ENCODE results near the gene OR2H1. TPM values are rescaled to one million over a fixed set of nuclear protein-coding genes. Genes with fewer than 3 reads are reported as not detected.

OR2H1 gene
- total RNA-seq, 2 donors from 2014 or later, result not detected

- Histone ChIP-seq H3K27me3 (ENCODE audit: control insufficient read depth, insufficient read depth, low read length, poor library complexity, severe bottlenecking) (no peaks in the 10 kb centered on the region), H3K9ac (ENCODE audit: extremely low read depth, low read length, poor library complexity, severe bottlenecking) (no peak overlapping the region), H3K4me3 (ENCODE audit: low read length) (no peak overlapping the region), H3K9me3 (ENCODE audit: control insufficient read depth, low read length) (peaks cover 8% of the 10 kb centered on the region), H3K4me1 (ENCODE audit: control insufficient read depth, insufficient read depth, low read length) (no peaks in the 10 kb centered on the region), H3K27ac (ENCODE audit: low read depth, low read length) (no peak overlapping the region), H3K36me3 (ENCODE audit: control insufficient read depth, insufficient read depth, low read length) (no peaks in the 10 kb centered on the region)
- Mint-ChIP-seq H3K4me1 (no peaks in the 10 kb centered on the region), H3K27me3 (ENCODE audit: insufficient read depth) (no peaks in the 10 kb centered on the region), H3K27ac (no peak overlapping the region), H3K36me3 (ENCODE audit: low read depth) (no peaks in the 10 kb centered on the region), H3K9me3 (no peaks in the 10 kb centered on the region), H3K4me3 (no peak overlapping the region)
- TF ChIP-seq CTCF (conservative IDR thresholded peaks at IDR 0.05), result no peak
- no peak for DNase-seq
- 89 to 100% methylated on average over 1 to 2 of the region's 2 CpGs for WGBS, 2 experiments (ENCODE audit: insufficient coverage in 1 of 2, insufficient read length in 1 of 2)
These were observed 33.6 kb downstream of the OR2H1 start for GRCh38 chr6:29490552-29490951.

GRCh38 chr6:29491574-29491973, 34.6 kb downstream of the OR2H1 start:
- H3K27ac Mint-ChIP-seq, result no peak overlapping the region
- no peaks in the 10 kb centered on the region for H3K27me3 Mint-ChIP-seq (ENCODE audit: insufficient read depth)
- 70 to 92% methylated on average over 2 to 4 of the region's 4 CpGs for WGBS, 2 experiments (ENCODE audit: insufficient coverage in 1 of 2, insufficient read length in 1 of 2)
- H3K27me3 ChIP-seq (ENCODE audit: control insufficient read depth, insufficient read depth, low read length, poor library complexity, severe bottlenecking), result no peaks in the 10 kb centered on the region
- H3K4me3 ChIP-seq (ENCODE audit: low read length), result no peak overlapping the region
- no peak overlapping the region for H3K4me3 Mint-ChIP-seq
- no peaks in the 10 kb centered on the region for H3K36me3 ChIP-seq (ENCODE audit: control insufficient read depth, insufficient read depth, low read length)
- no peaks in the 10 kb centered on the region for H3K9me3 Mint-ChIP-seq
- no peaks in the 10 kb centered on the region for H3K4me1 Mint-ChIP-seq
- DNase-seq, result no peak
- H3K4me1 ChIP-seq (ENCODE audit: control insufficient read depth, insufficient read depth, low read length), result no peaks in the 10 kb centered on the region
- H3K9ac ChIP-seq (ENCODE audit: extremely low read depth, low read length, poor library complexity, severe bottlenecking), result no peak overlapping the region
- H3K27ac ChIP-seq (ENCODE audit: low read depth, low read length), result no peak overlapping the region
- peaks cover 8% of the 10 kb centered on the region for H3K9me3 ChIP-seq (ENCODE audit: control insufficient read depth, low read length)
- TF ChIP-seq CTCF (conservative IDR thresholded peaks at IDR 0.05), result no peak
- H3K36me3 Mint-ChIP-seq (ENCODE audit: low read depth), result no peaks in the 10 kb centered on the region

- no peaks in the 10 kb centered on the region for H3K27me3 ChIP-seq (ENCODE audit: control insufficient read depth, insufficient read depth, low read length, poor library complexity, severe bottlenecking)
- H3K27ac ChIP-seq (ENCODE audit: low read depth, low read length), result no peak overlapping the region
- DNase-seq, result no peak
- Mint-ChIP-seq H3K27ac (no peak overlapping the region), H3K4me1 (no peaks in the 10 kb centered on the region), H3K27me3 (ENCODE audit: insufficient read depth) (no peaks in the 10 kb centered on the region), H3K36me3 (ENCODE audit: low read depth) (no peaks in the 10 kb centered on the region), H3K9me3 (no peaks in the 10 kb centered on the region), H3K4me3 (no peak overlapping the region)
- H3K9me3 ChIP-seq (ENCODE audit: control insufficient read depth, low read length), result peaks cover 8% of the 10 kb centered on the region
- H3K4me1 ChIP-seq (ENCODE audit: control insufficient read depth, insufficient read depth, low read length), result no peaks in the 10 kb centered on the region
- no peaks in the 10 kb centered on the region for H3K36me3 ChIP-seq (ENCODE audit: control insufficient read depth, insufficient read depth, low read length)
- no peak overlapping the region for H3K9ac ChIP-seq (ENCODE audit: extremely low read depth, low read length, poor library complexity, severe bottlenecking)
- WGBS, 2 experiments (ENCODE audit: insufficient coverage in 1 of 2, insufficient read length in 1 of 2), result 91 to 100% methylated on average over 1 to 2 of the region's 2 CpGs
- no peak for TF ChIP-seq CTCF (conservative IDR thresholded peaks at IDR 0.05)
- H3K4me3 ChIP-seq (ENCODE audit: low read length), result no peak overlapping the region
These were observed 36.3 kb downstream of the OR2H1 start for GRCh38 chr6:29493261-29493660.
